ENCODE data around the gene CTNND1.
A peak's percentile ranks its signal among the peaks of the same experiment; 100 is the strongest.

CTNND1 gene

DNA sequence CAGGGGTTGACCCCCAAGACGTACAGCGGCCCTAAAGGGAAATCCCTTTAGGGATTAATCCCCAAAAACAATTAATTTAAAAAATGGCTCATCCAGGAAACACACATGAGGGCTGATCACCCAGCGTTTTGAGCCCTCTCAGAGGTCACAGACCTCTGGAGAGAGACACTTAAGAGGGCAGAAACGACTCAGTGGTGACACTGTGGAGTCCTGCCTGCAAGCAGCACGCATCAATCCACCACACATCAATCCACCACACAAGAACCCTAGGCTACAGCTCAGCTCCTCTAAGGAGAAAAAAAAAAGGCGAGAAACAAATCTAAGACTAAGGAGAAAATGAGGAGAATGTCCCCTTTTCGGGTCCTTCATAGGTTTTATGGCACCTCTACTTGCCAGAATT, 32.8 kb upstream of the CTNND1 start:
- TF ChIP-seq, protein P1, sequence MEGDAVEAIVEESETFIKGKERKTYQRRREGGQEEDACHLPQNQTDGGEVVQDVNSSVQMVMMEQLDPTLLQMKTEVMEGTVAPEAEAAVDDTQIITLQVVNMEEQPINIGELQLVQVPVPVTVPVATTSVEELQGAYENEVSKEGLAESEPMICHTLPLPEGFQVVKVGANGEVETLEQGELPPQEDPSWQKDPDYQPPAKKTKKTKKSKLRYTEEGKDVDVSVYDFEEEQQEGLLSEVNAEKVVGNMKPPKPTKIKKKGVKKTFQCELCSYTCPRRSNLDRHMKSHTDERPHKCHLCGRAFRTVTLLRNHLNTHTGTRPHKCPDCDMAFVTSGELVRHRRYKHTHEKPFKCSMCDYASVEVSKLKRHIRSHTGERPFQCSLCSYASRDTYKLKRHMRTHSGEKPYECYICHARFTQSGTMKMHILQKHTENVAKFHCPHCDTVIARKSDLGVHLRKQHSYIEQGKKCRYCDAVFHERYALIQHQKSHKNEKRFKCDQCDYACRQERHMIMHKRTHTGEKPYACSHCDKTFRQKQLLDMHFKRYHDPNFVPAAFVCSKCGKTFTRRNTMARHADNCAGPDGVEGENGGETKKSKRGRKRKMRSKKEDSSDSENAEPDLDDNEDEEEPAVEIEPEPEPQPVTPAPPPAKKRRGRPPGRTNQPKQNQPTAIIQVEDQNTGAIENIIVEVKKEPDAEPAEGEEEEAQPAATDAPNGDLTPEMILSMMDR (IDR thresholded peaks at IDR 0.05; ENCODE audit: insufficient read depth, low read length, missing control alignments) = no peak

DNA sequence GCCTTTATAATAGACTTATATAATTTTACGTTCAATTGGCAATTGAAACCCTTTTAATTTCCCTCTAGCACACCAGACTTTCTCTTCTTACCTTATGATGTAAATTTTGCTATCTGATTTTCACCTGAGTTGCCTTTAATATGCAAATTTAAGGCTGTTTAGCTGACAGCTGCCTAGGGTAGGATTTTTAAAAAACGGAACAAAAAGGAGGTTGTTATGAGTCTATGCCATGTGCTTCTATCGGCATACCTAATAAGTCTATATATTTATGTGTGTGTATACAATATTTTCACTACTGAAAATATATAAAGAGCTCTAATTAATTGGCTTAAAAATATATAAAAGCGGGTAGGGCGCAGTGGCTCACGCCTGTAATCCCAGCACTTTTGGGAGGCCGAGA, 32.1 kb upstream of the CTNND1 start:
- CTCF ChIA-PET = interaction anchor here (2.1 kb wide), 1 partner anchor 71 kb away, joined by 7 read pairs; no protein-coding TSS in a partner anchor
- DNase-seq (ENCODE audit: low read depth, low spot score) = no peak
- POLR2A ChIA-PET = no interaction called here
- TF ChIP-seq, protein P1 (IDR thresholded peaks at IDR 0.05; ENCODE audit: insufficient read depth, low read length, missing control alignments) = no peak
- no peak overlapping the region for H3K4me3 ChIP-seq (ENCODE audit: low read depth, low read length)

More for the DNA sequence above, 32.8 kb upstream of the CTNND1 start:
- no peak for DNase-seq (ENCODE audit: low read depth, low spot score)
- CTCF ChIA-PET = interaction anchor here (1.0 to 2.1 kb wide), 3 partner anchors 10 to 72 kb away, joined by 3 to 7 read pairs (median 6); no protein-coding TSS in a partner anchor
- POLR2A ChIA-PET = interaction anchor here (0.6 kb wide), 1 partner anchor 28 kb away, joined by 4 read pairs; no protein-coding TSS in a partner anchor
- no peak overlapping the region for H3K4me3 ChIP-seq (ENCODE audit: low read depth, low read length)

DNA sequence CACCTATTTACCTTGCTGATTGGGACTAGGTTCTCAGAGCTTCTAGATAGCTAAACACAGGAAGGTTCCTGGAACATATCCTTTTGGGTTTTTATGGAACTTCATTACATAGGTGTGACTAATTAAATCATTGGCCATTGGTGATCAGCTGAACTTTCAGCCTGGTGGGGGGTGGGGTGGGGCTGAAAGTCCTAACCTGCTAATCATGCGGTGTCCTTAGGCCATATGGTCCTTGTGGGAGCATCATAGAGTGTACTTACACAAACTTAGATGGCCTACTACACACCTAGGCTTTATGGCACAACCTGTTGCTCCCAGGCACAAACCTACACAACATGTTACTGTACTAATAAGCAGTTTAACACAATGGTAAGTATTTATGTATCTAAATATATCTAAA, 28.9 kb upstream of the CTNND1 start:
- no peak overlapping the region for H3K4me3 ChIP-seq (ENCODE audit: low read depth, low read length)
- TF ChIP-seq, protein P1 (IDR thresholded peaks at IDR 0.05; ENCODE audit: insufficient read depth, low read length, missing control alignments) = no peak
- ChIA-PET CTCF (interaction anchor here (1.2 to 1.9 kb wide), 2 partner anchors 8 to 68 kb away, joined by 4 to 7 read pairs; partner anchors contain the start of gene SELENOH), POLR2A (no interaction called here)
- DNase-seq (ENCODE audit: low read depth, low spot score) = no peak

DNA sequence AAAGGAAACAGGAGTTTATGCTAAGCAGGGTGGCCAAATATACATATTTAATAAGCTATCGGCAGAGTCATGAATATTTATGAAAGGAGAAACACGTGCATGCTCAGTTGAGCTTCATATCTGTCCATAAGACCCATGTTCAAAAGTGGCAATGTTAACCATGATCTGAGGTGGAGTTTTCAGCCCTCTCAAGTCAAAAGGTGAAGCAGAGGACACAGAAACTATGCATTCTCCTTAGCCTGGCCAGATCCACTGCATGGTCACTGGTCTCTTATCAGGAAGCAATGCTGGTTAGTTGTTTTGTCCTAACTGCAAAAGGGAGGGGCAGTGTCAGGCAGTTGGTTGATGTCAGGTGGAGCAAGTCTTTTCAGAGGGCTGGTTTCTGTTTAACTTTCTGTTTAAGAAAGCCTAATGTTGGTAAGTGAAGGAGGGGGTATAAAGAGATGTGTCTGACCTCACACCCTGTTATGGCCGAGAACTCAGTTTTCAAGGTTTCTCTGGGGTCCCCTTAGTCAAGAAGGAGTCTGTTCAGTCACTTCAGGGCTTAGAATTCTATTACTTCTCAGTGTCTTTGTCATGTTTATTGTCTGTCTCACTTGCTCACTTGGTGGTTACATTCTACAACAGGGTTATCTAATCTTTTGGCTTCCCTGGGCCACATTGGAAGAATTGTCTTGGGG, 25.8 kb upstream of the CTNND1 start:
- CTCF ChIA-PET = interaction anchor here (0.7 to 1.5 kb wide), 3 partner anchors 16 to 65 kb away, joined by 3 to 4 read pairs (median 3); partner anchors contain the start of gene BTBD18
- POLR2A ChIA-PET = no interaction called here
- no peak for DNase-seq (ENCODE audit: low read depth, low spot score)
- TF ChIP-seq, protein P1 (IDR thresholded peaks at IDR 0.05; ENCODE audit: insufficient read depth, low read length, missing control alignments) = no peak
- no peak overlapping the region for H3K4me3 ChIP-seq (ENCODE audit: low read depth, low read length)

DNA sequence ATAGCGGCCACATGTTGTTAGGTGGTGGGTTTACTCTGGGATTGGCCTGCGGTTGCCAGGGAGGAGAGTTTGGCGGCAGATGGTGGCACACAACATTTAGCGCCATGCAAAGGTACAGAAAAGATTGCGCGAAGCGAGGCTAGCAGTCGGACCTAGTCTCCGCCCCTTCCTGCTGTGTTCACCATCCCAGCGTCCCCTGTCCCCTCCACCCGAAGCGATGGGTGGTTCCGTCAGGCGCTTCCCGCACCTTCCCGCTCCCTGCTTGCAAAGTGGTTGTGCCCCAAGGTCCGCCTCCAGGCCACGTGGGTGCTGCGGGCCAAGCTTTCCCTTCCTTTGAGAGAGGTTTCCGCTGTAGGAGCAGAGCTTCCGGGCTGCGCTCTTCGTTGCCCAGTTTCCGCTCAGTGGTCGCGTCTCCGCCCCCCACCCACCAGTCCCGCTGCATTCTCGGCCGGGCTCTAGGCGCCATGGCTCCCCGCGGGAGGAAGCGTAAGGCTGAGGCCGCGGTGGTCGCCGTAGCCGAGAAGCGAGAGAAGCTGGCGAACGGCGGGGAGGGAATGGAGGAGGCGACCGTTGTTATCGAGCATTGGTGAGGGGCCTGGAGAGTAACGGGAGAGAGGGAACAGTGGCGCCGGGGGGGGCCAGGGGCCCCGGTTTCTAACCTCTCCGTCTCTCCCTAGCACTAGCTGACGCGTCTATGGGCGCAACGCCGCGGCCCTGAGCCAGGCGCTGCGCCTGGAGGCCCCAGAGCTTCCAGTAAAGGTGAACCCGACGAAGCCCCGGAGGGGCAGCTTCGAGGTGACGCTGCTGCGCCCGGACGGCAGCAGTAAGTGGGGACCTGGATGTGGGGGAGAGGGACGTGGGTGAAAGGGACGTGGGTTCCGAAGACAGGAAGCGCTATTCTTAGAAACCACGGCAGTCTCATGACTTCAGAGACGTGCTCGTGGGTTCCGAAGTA, 20.2 kb upstream of the CTNND1 start, which contains the start of gene SELENOH:
Gene SELENOH, plus strand, starts transcription at position 360 of the 955 bp plus-strand sequence. Its CDS starts 105 bp downstream, at position 465.
- H3K4me3 ChIP-seq (ENCODE audit: low read depth, low read length) = peak within 1 kb of the TSS; percentile 93
- ChIA-PET POLR2A (interaction anchor here (0.6 to 2.3 kb wide), 7 partner anchors 10 to 59 kb away, joined by 3 to 8 read pairs (median 5); partner anchors contain the start of genes BTBD18, CTNND1 and MED19), CTCF (interaction anchor here (0.7 to 3.3 kb wide), 10 partner anchors 9 to 60 kb away, joined by 3 to 22 read pairs (median 4); partner anchors contain the start of genes BTBD18 and CTNND1)
- DNase-seq (ENCODE audit: low read depth, low spot score) = peak; percentile 78
- TF ChIP-seq, protein P1 (IDR thresholded peaks at IDR 0.05; ENCODE audit: insufficient read depth, low read length, missing control alignments) = no peak
